Medulla oblongata (tissue), 1 donor: Measurements from ENCODE around the gene CCDC27.

Experiments used
- DNase-seq: peaks from one replicate; pipeline ENCODE4 v3.0.0-alpha.2; 2015; ENCODE audit errors: extremely low spot score

Gene CCDC27

DNA sequence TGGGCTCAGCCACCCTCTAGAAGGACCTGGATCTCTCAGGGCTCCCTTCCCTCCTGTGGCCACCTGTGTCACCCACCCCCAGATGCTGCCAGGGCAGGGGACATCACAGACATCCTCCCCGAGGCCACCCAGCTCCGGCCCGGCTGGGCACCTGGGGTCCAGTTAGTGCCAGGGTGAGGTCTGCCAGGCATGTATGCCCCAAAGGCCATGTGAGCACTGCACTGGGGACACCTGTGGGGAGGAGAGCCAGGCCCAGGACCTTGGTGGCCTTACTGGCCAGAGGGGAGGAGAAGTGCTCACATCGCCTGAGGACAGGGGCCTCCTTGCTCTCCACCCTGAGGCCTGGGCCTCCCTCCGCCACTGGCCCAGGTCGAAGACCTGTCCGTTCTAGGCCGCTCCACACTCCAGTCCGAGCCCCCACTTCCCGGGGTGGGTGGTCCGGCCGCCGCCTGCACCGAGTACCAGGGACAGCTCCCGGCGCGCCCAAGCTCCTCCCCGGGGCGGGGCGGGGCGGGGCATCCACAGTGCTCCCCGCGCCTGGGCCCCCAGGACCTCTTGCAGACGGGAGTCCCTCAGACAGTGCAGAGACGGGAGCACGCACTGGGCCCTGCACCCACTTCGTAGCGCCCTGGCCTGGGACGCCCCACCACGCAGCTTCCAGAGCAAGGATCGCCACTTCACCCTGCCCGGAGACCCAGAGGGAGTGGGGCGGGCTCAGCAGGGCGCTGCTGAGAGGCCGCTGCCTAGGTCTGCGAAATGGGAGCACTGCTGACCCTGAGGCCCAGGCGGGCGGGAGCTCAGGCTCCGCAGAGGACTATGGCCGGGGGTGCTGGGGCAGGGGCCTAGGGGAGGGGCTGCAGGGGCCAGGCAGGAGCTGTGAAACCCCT is 34.3 kb upstream of the CCDC27 start:
- DNase-seq: no peak

DNA sequence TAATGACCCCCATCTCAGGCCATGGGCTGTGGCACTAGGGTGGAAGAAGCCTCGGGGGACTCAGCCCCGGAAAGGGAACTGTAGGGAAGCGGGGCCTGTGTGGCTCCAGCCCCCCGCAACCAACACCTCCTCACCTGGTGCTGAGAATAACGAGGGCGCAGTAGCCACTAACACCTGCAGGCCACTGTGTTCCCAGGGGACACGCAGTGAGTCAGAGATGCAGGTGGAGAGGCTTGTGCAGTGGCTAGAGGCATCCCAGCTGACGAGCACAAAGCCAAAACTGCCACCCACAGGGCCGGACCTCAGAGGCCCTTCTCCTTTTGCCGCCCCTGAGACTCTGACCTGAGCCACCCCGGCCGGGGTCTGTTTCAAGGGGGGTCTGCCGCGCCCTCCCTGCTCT is 33.5 kb upstream of the CCDC27 start:
- no peak for DNase-seq

DNA sequence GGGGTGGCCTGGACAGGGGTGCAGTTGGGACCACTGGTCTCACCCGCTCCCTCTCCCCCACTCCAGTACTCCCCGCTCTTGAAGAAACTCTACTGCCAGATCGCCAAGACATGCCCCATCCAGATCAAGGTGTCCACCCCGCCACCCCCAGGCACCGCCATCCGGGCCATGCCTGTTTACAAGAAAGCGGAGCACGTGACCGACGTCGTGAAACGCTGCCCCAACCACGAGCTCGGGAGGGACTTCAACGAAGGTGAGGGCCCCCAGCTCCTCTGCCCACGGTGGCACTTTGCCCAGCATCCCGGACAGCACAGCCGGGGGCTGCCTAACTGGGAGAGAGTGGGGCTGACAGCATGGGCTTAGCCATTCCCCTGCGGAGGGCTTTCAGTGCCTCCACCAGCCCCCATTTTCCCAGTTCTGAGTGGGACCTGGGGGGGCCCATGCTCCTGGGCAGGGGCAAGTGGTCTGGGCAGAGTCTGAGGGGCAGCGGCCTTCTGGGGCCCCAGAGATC is 30.2 kb upstream of the CCDC27 start:
- no peak for DNase-seq

DNA sequence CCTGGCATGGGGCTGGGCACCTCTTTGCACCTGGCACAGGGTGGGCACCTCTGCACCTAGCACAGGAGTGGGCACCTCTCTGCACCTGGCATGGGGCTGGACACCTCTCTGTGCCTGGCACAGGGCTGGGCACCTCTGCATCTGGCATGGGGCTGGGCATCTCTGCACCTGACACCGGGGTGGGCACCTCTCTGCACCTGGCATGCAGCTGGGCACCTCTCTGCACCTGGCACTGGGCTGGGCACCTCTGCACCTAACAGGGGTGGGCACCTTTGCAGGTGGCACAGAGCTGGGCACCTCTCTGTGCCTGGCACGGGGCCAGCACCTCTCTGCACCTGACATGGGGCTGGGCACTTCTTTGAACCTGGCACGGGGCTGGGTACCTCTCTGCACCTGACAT is 29.4 kb upstream of the CCDC27 start:
- DNase-seq: no peak

DNA sequence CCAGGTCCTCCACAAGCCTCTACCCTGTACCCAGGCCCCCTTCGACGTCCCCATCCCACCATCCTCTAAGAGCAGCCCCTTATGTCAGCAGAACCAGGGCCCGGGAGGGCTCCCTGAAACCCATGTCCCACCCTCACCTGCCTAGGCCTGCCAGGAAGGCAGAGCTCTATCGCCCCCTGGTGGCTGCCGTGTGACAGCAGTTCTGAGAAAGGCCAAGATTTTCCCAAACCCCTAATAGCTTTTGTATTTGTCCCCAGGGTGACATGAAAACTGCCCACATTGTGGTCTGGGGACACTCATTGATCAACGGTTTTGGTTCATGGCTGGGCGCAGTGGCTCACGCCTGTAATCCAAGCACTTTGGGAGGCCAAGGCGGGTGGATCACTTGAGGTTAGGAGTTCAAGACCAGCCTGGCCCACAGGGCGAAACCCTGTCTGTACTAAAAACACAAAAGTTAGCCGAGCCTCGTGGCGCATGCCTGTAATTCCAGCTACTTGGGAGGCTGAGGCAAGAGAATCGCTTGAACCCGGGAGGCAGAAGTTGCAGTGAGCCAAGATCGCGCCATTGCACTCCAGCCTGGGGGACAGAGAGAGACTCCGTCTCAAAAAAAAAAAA is 27.7 kb upstream of the CCDC27 start:
- DNase-seq: peak; percentile 81

DNA sequence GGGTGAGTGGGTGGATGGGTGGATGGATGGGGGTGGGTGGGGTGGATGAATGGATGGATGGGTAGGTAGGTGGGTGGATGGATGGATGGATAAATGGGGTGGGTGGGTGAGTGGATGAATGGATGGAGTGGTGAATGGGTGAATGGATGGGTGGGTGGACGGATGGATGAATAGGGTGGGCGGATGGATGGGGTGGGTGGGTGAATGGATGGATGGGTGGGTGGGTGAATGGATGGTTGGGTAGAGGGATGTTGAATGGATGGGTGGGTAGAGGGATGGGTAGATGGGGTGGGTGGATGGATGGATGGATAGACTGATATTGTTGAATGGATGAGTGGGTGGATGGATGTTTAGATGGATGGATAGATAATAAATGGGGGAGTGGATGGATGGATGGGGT is 26.9 kb upstream of the CCDC27 start:
- DNase-seq: no peak

DNA sequence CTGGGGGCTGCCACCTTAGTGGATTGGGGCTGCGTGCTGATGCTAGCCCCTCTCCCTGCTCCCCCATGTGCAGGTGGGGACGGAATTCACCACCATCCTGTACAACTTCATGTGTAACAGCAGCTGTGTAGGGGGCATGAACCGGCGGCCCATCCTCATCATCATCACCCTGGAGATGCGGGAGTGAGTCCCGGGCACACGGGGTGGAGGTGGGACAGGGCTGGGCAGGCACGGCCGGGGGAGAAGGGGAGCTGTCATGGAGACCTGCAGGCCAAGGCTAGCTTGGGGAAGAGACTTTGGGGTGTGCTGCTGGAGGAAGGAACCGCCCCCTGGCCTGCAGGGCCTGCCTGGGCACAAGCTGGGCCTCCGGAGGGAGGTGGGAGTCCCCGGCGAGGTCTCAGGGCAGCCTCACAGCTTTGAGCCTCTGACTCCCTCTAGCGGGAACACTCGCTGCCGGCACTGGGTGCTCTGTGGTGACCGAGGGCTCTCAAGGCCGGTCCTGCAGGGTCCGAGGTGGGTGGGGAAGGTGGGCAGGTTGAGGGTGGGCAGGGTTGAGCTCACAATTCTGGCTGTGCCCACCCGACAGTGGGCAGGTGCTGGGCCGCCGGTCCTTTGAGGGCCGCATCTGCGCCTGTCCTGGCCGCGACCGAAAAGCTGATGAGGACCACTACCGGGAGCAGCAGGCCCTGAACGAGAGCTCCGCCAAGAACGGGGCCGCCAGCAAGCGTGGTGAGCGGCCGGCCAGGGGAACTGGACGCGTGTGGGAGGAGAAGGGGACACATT is 25.0 kb upstream of the CCDC27 start:
- DNase-seq: peak; percentile 66

DNA sequence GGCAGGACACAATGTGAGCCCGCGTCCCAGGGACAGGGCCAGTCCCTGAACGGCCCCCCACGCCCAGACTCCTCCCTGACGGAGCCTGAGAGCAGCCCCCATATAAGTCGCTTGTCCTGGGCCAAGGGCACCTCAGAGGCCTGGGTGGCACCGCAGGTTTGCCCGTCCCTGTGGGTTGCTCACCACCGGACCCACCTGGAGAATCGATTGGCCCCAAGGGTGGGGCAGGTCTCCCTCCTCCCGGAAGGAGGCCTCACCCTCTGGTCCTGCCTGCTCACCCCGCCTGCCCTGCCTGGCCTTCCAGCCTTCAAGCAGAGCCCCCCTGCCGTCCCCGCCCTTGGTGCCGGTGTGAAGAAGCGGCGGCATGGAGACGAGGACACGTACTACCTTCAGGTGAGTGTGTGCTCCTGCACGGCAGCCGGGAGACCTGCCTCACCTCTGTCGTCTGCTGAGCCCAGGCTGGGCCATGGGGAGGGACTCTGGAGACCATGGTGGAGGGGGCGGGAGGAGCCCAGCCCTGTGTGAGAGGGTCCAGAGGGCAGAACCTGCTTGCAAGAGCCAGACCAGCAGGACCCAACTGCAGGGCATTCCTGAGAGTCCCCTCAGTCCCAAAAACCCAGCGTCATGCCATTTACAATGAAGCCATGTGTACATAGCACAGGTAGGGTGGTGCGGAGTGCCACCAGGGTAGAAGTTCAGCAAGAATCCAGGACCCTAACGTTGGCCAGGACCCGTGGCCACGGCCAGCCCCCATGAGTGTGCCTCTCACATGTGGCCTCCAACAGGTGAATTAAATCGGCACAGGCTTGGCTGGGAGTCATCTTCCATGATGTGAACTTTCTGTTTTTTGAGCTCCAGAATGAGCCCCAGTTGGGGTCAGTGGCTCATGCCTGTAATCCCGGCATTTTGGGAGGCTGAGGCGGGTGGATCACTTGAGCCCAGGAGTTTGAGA is 24.1 kb upstream of the CCDC27 start:
- DNase-seq: no peak

DNA sequence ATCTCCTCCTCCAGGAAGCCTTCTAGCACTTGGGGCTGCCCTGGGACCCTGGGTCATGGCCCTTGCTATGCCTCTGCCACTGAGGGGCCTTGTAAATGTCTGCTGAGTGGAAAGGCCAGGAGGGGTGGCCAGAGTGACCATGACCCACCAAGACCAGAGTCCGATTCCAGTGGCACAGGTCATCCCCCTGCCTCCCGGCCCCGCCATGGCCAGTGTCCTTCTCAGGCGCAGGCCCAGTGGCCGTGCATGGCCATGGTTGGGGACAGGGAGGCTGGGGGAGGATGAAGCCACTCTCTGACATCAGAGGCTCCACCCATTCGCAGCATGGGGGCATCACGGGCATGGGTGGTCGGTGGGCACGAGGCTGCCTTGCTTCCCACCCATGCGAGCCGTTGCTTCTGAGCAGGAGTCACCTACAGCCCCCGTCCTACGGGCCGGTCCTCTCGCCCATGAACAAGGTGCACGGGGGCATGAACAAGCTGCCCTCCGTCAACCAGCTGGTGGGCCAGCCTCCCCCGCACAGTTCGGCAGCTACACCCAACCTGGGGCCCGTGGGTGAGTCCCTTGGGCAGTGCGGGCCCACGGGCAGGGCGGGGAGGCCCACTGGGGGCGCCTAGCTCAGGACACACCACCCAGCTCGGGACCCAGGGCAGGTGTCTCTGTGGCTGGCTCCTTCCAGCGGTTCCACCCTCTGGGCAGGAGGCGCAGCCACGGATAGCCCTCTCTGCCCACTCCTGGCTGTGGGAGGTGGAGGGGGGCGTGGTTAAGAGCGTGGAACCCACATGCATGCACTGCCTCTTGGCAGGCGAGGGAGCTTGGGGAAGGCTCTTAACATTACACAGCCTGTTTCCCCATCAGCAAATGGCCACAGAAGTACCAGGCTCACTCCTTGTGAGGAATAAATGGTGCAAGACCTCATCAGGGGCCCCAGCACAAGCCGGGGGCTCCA is 22.4 kb upstream of the CCDC27 start:
- no peak for DNase-seq

DNA sequence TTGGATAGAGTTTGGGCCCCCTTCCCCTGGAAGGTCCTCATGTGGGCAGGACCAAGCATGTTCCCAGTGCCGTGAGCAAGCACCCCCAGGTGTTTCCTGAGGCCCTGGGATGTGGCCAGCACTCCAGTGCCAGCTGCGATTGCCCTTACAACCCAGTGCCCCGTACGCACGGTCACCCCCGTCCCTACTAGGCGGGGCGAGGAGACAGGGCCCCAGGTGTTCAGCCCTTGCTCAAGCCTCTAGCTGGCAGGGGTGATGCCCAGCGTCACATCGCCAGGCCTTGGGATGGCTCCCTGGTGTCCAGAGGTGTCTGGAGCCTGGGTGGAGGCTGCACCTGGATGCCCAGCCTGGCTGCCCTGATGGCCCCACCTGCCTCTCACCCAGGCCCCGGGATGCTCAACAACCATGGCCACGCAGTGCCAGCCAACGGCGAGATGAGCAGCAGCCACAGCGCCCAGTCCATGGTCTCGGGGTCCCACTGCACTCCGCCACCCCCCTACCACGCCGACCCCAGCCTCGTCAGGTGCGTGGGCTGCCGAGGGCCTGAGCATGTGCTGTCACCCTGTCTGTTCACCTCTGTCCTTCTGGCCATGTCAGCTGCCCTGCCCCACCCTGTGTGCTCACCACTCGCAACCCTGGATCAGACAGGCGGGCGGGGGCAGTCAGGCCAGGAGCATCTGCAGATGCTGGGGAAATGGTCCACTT is 21.6 kb upstream of the CCDC27 start:
- DNase-seq: no peak

DNA sequence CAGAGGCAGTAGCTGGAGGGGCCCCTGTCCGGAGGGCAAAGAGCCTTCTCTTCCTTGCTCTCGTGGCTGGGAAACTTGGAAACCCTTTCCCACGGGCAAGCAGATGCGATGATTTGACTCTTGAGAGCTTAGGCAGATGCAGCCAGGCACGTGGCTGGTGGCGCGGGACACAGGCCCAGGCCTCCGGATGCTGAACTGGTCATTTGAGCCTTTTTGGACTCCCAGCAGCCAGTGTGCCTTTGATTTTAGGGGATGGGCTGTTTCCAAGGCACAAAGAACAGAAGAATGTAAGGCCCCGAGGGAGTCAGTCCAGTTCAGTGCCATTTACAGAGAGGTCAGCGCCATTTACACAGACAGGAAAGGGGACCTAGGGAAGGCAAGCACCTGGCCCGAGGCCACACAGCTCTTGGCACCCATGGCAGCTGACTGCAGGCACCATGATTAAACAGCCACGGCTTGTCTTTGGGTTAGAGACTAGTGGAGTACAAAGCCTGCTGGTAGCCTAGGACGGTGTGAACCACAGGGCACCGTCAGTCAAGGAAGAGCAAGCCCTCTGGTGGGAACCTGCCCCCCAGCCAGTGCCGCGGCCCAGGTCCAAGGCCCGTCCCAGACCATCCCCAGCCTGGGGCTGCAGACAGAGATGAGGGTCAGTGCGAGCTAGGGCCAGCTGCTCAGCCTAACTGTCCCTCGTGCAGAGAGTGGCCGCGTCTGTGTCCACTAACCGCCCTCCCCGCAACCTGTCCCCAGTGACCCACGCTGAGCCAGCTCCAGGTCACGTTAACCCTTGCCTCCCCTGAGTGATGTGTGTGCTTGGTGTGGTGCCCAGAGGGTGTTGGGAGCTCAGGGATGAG is 20.4 kb upstream of the CCDC27 start:
- DNase-seq: peak; percentile 74

DNA sequence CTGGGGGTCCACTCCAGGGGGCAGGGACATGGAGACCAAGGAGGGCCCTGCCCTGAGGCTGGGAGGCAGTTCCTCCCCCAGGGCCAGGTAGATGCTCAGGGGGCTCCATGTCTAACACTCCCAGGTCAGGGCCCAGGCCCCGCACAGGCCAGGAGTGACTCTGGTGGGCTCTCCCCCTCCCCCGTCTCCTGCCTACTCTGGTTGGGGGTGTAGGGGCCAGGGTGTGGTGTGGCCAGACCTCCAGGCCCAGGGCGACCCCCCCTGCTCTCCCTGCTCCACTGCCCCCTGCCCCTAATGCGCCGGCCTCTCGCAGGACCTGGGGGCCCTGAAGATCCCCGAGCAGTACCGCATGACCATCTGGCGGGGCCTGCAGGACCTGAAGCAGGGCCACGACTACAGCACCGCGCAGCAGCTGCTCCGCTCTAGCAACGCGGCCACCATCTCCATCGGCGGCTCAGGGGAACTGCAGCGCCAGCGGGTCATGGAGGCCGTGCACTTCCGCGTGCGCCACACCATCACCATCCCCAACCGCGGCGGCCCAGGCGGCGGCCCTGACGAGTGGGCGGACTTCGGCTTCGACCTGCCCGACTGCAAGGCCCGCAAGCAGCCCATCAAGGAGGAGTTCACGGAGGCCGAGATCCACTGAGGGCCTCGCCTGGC is 19.7 kb upstream of the CCDC27 start:
- no peak for DNase-seq

DNA sequence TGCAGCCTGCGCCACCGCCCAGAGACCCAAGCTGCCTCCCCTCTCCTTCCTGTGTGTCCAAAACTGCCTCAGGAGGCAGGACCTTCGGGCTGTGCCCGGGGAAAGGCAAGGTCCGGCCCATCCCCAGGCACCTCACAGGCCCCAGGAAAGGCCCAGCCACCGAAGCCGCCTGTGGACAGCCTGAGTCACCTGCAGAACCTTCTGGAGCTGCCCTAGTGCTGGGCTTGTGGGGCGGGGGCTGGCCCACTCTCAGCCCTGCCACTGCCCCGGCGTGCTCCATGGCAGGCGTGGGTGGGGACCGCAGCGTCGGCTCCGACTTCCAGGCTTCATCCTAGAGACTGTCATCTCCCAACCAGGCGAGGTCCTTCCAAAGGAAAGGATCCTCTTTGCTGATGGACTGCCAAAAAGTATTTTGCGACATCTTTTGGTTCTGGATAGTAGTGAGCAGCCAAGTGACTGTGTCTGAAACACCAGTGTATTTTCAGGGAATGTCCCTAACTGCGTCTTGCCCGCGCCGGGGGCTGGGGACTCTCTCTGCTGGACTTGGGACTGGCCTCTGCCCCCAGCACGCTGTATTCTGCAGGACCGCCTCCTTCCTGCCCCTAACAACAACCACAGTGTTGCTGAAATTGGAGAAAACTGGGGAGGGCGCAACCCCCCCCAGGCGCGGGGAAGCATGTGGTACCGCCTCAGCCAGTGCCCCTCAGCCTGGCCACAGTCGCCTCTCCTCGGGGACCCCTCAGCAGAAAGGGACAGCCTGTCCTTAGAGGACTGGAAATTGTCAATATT is 19.0 kb upstream of the CCDC27 start:
- DNase-seq: no peak

DNA sequence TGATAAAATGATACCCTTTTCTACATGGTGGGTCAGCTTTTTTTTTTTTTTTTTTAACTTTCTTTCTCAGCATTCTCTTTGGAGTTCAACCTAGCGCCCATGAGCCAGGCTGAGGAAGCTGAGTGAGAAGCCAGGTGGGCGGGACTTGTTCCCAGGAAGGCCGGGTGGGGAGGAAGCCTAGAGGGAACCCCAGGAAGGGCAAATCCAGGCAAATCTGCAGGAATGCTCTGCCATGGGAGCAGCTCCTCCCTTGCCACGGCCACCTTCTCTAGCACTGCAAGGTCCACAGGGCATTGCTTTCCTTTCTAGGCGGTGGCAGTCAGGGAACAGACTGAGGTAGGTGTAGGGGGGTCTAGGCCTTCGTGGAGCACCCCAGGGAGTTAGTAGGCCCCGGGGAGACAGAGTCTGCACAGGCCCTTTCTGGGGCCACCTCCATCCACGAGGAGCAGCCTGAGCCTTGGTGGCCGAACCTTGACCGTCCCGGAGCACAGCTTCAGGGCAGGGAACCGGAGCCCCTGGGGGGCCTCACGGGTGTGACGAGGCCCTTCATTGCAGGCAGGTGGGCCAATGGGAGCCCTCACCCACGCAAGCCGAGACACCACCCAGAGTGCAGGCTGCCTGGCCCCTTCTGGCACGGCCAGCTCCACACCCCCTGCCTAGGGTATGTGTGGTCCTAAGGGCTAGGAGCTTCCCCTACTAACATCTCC is 18.2 kb upstream of the CCDC27 start:
- DNase-seq: no peak

DNA sequence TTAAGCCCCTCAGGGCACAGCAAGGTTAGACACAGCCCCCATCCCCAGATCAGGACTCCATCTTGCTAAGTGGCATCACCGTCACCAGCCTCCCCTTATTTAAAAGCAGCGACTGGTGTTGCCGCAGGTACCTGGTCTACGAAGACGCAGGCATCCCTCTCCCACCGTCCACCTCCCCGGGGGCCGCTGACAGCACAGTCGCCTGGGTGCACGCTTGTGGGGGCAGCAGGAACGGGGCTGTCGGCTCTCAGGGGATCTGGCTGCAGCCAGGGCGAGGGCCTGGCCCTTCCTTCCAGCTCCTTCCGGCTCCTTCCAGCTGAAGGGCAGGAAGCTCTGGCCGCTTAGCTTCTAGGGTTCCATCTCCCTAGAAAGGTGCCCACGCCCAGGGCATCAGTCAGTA is 17.6 kb upstream of the CCDC27 start:
- no peak for DNase-seq

DNA sequence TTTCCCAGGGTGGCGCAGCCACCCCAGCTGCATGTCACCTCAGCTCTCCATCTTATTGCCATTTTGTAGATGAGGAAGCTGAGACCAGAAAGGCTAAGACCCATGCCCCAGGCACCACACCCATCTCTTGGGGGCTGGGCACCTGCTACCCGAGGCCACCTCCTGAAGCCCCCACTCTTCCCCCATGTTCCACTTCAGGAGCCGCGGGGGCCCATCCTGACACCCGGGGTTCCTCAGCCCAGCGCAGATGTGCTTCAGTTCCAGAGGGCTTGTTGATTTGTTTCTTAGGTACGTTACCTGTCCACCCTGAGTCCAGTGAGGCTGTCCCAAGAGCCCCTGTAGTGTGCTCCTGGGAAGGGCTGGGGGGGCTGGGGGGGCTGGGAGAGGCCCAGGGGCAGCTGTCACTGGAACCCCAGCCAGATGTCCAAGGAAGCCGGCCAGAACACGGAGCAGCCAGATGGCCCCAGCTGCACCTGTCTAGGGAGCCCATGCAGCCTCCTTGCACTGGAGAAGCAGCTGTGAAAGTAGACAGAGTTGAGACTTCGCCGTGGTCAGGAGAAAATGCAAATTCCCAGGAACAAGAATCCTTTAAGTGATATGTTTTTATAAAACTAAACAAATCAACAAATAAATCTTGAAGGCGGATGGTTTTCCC is 17.1 kb upstream of the CCDC27 start:
- DNase-seq: no peak
